Urinary bladder (tissue), 4 donors: Measurements from ENCODE around the gene LGI2. TPM values are rescaled to one million over a fixed set of nuclear protein-coding genes. Genes with fewer than 3 reads are reported as not detected.

Experiments
- DNase-seq: peaks from one replicate; pipeline ENCODE4 v3.0.0-alpha.2; 2015; ENCODE audit errors: extremely low spot score
- H3K27ac ChIP-seq: one replicate; pipeline ENCODE4 v1.5.1; 2013; ENCODE audit warnings: low read depth, mild to moderate bottlenecking, moderate library complexity
- H3K36me3 ChIP-seq: one replicate; pipeline ENCODE4 v1.6.1; 2013; ENCODE audit warnings: mild to moderate bottlenecking, moderate library complexity; ENCODE audit not compliant: insufficient read depth
- H3K4me1 ChIP-seq: one replicate; pipeline ENCODE4 v1.6.1; 2013; ENCODE audit warnings: mild to moderate bottlenecking, moderate library complexity; ENCODE audit not compliant: insufficient read depth
- H3K4me3 ChIP-seq: one replicate; pipeline ENCODE4 v1.5.1; 2013; ENCODE audit warnings: low read depth, low read length
- WGBS: extraction: QIAGEN DNeasy Blood & Tissue Kit; methylation state at CpG from one replicate; pipeline ENCODE4 v1.1.7; 2013; 5-methylcytosine and 5-hydroxymethylcytosine counted together
- polyA plus RNA-seq: library from polyadenylated mRNA; stranded (reverse); fragments of 200-250 nt; gene quantifications from one replicate; pipeline ENCODE4 v1.2.3, GENCODE V29; 2013
- total RNA-seq: library from RNA; depleted of rRNA; stranded (reverse); fragments of >200 nt; gene quantifications from one replicate; pipeline ENCODE4 v1.2.3, GENCODE V29; 2014
- donor health status: healthy with polysubstance abuse.
- donor health status: healthy.

The LGI2 gene
- total and polyA plus RNA-seq, 2 donors = 0.79 to 4.8 TPM

- no peak overlapping the region for H3K27ac ChIP-seq
- 84% methylated on average over 9 of the region's 9 CpGs for WGBS
- no peaks in the 10 kb centered on the region for H3K4me1 ChIP-seq
- H3K4me3 ChIP-seq = no peak overlapping the region
- no peak for DNase-seq
- H3K36me3 ChIP-seq = no peaks in the 10 kb centered on the region
Observed at GRCh38 chr4:24978291-24979075, 52.3 kb downstream of the LGI2 start.

- WGBS = 64% methylated on average over 4 of the region's 4 CpGs
- no peak for DNase-seq
- no peak overlapping the region for H3K27ac ChIP-seq
Observed at GRCh38 chr4:24975510-24975909, 55.2 kb downstream of the LGI2 start.

GRCh38 chr4:24973747-24974601, 56.8 kb downstream of the LGI2 start:
- Histone ChIP-seq H3K27ac (no peak overlapping the region), H3K4me3 (no peak overlapping the region), H3K36me3 (no peaks in the 10 kb centered on the region), H3K4me1 (no peaks in the 10 kb centered on the region)
- WGBS = 74% methylated on average over 24 of the region's 24 CpGs
- DNase-seq = no peak

More at GRCh38 chr4:24975510-24975909, 55.2 kb downstream of the LGI2 start:
- H3K4me3 ChIP-seq = no peak overlapping the region
- H3K36me3 ChIP-seq = no peaks in the 10 kb centered on the region
- H3K4me1 ChIP-seq = no peaks in the 10 kb centered on the region

GRCh38 chr4:24973404-24973746, 57.4 kb downstream of the LGI2 start:
- 35% methylated on average over 3 of the region's 3 CpGs for WGBS

GRCh38 chr4:24971192-24971591, 59.6 kb downstream of the LGI2 start:
- Histone ChIP-seq H3K4me3 (no peak overlapping the region), H3K27ac (no peak overlapping the region), H3K4me1 (no peaks in the 10 kb centered on the region), H3K36me3 (no peaks in the 10 kb centered on the region)
- DNase-seq = no peak
- WGBS = 75% methylated on average over 7 of the region's 7 CpGs

More at GRCh38 chr4:24973404-24973746, 57.4 kb downstream of the LGI2 start:
- no peak for DNase-seq
- no peak overlapping the region for H3K27ac ChIP-seq
- H3K4me1 ChIP-seq = no peaks in the 10 kb centered on the region
- no peaks in the 10 kb centered on the region for H3K36me3 ChIP-seq
- H3K4me3 ChIP-seq = no peak overlapping the region

- Histone ChIP-seq H3K4me1 (no peaks in the 10 kb centered on the region), H3K27ac (no peak overlapping the region), H3K36me3 (no peaks in the 10 kb centered on the region), H3K4me3 (no peak overlapping the region)
- DNase-seq = no peak
- WGBS = 86% methylated on average over 2 of the region's 2 CpGs
Observed at GRCh38 chr4:24970635-24971034, 60.1 kb downstream of the LGI2 start.

- DNase-seq = no peak
- no peak overlapping the region for H3K27ac ChIP-seq
- H3K36me3 ChIP-seq = no peaks in the 10 kb centered on the region
- H3K4me3 ChIP-seq = no peak overlapping the region
- H3K4me1 ChIP-seq = no peaks in the 10 kb centered on the region
- whole genome bisulfite sequencing = 88% methylated on average over 5 of the region's 5 CpGs
Observed at GRCh38 chr4:24970191-24970590, 60.6 kb downstream of the LGI2 start.

- DNase-seq = no peak
- no peak overlapping the region for H3K4me3 ChIP-seq
- no peaks in the 10 kb centered on the region for H3K36me3 ChIP-seq
- WGBS = 92% methylated on average over 6 of the region's 6 CpGs
- H3K27ac ChIP-seq = no peak overlapping the region
- H3K4me1 ChIP-seq = no peaks in the 10 kb centered on the region
Observed at GRCh38 chr4:24969486-24969885, 61.3 kb downstream of the LGI2 start.

GRCh38 chr4:24968992-24969391, 61.8 kb downstream of the LGI2 start:
- Histone ChIP-seq H3K4me3 (no peak overlapping the region), H3K4me1 (no peaks in the 10 kb centered on the region), H3K27ac (no peak overlapping the region), H3K36me3 (no peaks in the 10 kb centered on the region)
- WGBS = 97% methylated on average over 3 of the region's 3 CpGs
- no peak for DNase-seq

- no peak overlapping the region for H3K27ac ChIP-seq
- DNase-seq = no peak
- 92% methylated on average over 6 of the region's 6 CpGs for WGBS
- no peaks in the 10 kb centered on the region for H3K36me3 ChIP-seq
- no peak overlapping the region for H3K4me3 ChIP-seq
- no peaks in the 10 kb centered on the region for H3K4me1 ChIP-seq
Observed at GRCh38 chr4:24968278-24968677, 62.5 kb downstream of the LGI2 start.

GRCh38 chr4:24967346-24967745, 63.4 kb downstream of the LGI2 start:
- WGBS = 93% methylated on average over 4 of the region's 4 CpGs
- no peaks in the 10 kb centered on the region for H3K36me3 ChIP-seq
- H3K4me1 ChIP-seq = no peaks in the 10 kb centered on the region
- no peak overlapping the region for H3K27ac ChIP-seq
- H3K4me3 ChIP-seq = no peak overlapping the region
- DNase-seq = no peak

- 82% methylated on average over 7 of the region's 7 CpGs for WGBS
- no peaks in the 10 kb centered on the region for H3K36me3 ChIP-seq
- H3K27ac ChIP-seq = no peak overlapping the region
- no peak for DNase-seq
- no peaks in the 10 kb centered on the region for H3K4me1 ChIP-seq
- no peak overlapping the region for H3K4me3 ChIP-seq
Observed at GRCh38 chr4:24966076-24966475, 64.7 kb downstream of the LGI2 start.

GRCh38 chr4:24965627-24966026, 65.1 kb downstream of the LGI2 start:
- WGBS = 69% methylated on average over 9 of the region's 9 CpGs
- no peak for DNase-seq
- no peak overlapping the region for H3K4me3 ChIP-seq
- no peaks in the 10 kb centered on the region for H3K4me1 ChIP-seq
- H3K36me3 ChIP-seq = no peaks in the 10 kb centered on the region
- no peak overlapping the region for H3K27ac ChIP-seq

- no peak for DNase-seq
- no peaks in the 10 kb centered on the region for H3K36me3 ChIP-seq
- no peak overlapping the region for H3K27ac ChIP-seq
- no peak overlapping the region for H3K4me3 ChIP-seq
- H3K4me1 ChIP-seq = no peaks in the 10 kb centered on the region
- 59% methylated on average over 2 of the region's 2 CpGs for WGBS
Observed at GRCh38 chr4:24963277-24963676, 67.5 kb downstream of the LGI2 start.
